ENCODE measurements around the gene DPYSL3. TPM values are rescaled to one million over a fixed set of nuclear protein-coding genes. Genes with fewer than 3 reads are reported as not detected.
A peak's percentile ranks its signal among the peaks of the same experiment; 100 is the strongest.

The DPYSL3 gene
- total and polyA plus RNA-seq, 2 donors (not counting 3 experiments of a cell fraction or from before 2014, with no cell fraction given), result 80.3 to 146 TPM

GRCh38 chr5:147481376-147481775 is 28.5 kb downstream of the DPYSL3 start:
- ChIA-PET POLR2A (no interaction called here), CTCF (interaction anchor here (0.9 to 4.6 kb wide), 7 partner anchors 10 to 292 kb away, joined by 4 to 23 read pairs (median 5); partner anchors contain the start of gene DPYSL3)
- intact Hi-C loops (cut with micrococcal nuclease) (loop anchor here (10.0 kb wide), 1 partner anchor 903 kb away; the partner anchor contains the start of gene FBXO38), dilution Hi-C loops (cut with MboI; ENCODE audit: extremely low pct_ligation_motif_present, low sequenced_read_pairs) (no loop called here)
- DNase-seq (ENCODE audit: low read depth, low spot score) (peak; percentile 33), FAIRE-seq (no peak)
- no peaks in the 10 kb centered on the region for H3K27me3 ChIP-seq (ENCODE audit: control insufficient read depth in 2 of 2, insufficient read depth in 2 of 2, low read length in 2 of 2)
- H3K4me1 ChIP-seq (ENCODE audit: control insufficient read depth, extremely low read depth, insufficient read depth, low read length), result peaks cover 65% of the 10 kb centered on the region
- no peaks in the 10 kb centered on the region for H4K20me1 ChIP-seq (replicated peaks; ENCODE audit: control insufficient read depth, extremely low read depth, insufficient read depth, low read length)
- H3K9me1 ChIP-seq (replicated peaks; ENCODE audit: control insufficient read depth, extremely low read depth, insufficient read depth, low read length), result no peaks in the 10 kb centered on the region
- H2AFZ ChIP-seq (ENCODE audit: low read depth, low read length), result no peak overlapping the region
- H3K27ac ChIP-seq (ENCODE audit: insufficient read depth, low read depth, low read length), result peak overlapping the region; percentile 98
- H3K9ac ChIP-seq (replicated peaks; ENCODE audit: extremely low read depth, insufficient read depth, low read length), result peak overlapping the region; percentile 83
- H3K4me3 ChIP-seq (replicated peaks in 1 of 3; ENCODE audit: insufficient read depth in 1 of 3, low read depth in 1 of 3, low read length in 3 of 3), result no peak overlapping the region
- TF ChIP-seq EZH2 (IDR thresholded peaks at IDR 0.05; ENCODE audit: borderline replicate concordance, low read depth, low read length, severe bottlenecking) (no peak), POLR2A (IDR thresholded peaks at IDR 0.05; ENCODE audit: low read depth, low read length) (no peak)
- no peaks in the 10 kb centered on the region for H3K9me3 ChIP-seq (replicated peaks; ENCODE audit: control insufficient read depth, insufficient read depth, low read length)
- no TSS peak for BruUV-seq (replicated peaks)
- H3K4me2 ChIP-seq (ENCODE audit: insufficient read depth, low read length), result peak overlapping the region; percentile 63
- peaks cover 50% of the 10 kb centered on the region for H3K79me2 ChIP-seq (ENCODE audit: control insufficient read depth, insufficient read depth, low read length)
- H3K36me3 ChIP-seq (ENCODE audit: control insufficient read depth in 2 of 2, extremely low read depth in 1 of 2, insufficient read depth in 2 of 2, low read length in 2 of 2), result no peaks in the 10 kb centered on the region

- H3K27ac ChIP-seq (ENCODE audit: insufficient read depth, low read depth, low read length), result peak overlapping the region; percentile 63
- H3K79me2 ChIP-seq (ENCODE audit: control insufficient read depth, insufficient read depth, low read length), result peaks cover 45% of the 10 kb centered on the region
- H4K20me1 ChIP-seq (replicated peaks; ENCODE audit: control insufficient read depth, extremely low read depth, insufficient read depth, low read length), result no peaks in the 10 kb centered on the region
- intact Hi-C loops (cut with micrococcal nuclease) (loop anchor here (10.0 kb wide), 1 partner anchor 905 kb away; the partner anchor contains the start of gene FBXO38), dilution Hi-C loops (cut with MboI; ENCODE audit: extremely low pct_ligation_motif_present, low sequenced_read_pairs) (no loop called here)
- peak; percentile 43 for FAIRE-seq
- H3K4me3 ChIP-seq (replicated peaks in 1 of 3; ENCODE audit: insufficient read depth in 1 of 3, low read depth in 1 of 3, low read length in 3 of 3), result no peak overlapping the region
- ChIA-PET CTCF (interaction anchor here (0.5 to 2.7 kb wide), 9 partner anchors 10 to 389 kb away, joined by 3 to 18 read pairs (median 4); partner anchors contain the start of gene DPYSL3), POLR2A (interaction anchor here (0.6 to 1.1 kb wide), 2 partner anchors 56 to 1594 kb away, joined by 4 to 5 read pairs; no protein-coding TSS in a partner anchor)
- no peak for TF ChIP-seq MAX (IDR thresholded peaks at IDR 0.05; ENCODE audit: insufficient read depth, insufficient read length)
- peak; percentile 54 for TF ChIP-seq FOS (IDR thresholded peaks at IDR 0.05; ENCODE audit: borderline replicate concordance, insufficient read depth, low read length)
- TF ChIP-seq EZH2 (IDR thresholded peaks at IDR 0.05; ENCODE audit: borderline replicate concordance, low read depth, low read length, severe bottlenecking), result no peak
- TF ChIP-seq JUN (IDR thresholded peaks at IDR 0.05; ENCODE audit: borderline replicate concordance, insufficient read depth, insufficient read length, low read depth), result peak; percentile 20
- no peak for TF ChIP-seq POLR2A (IDR thresholded peaks at IDR 0.05; ENCODE audit: low read depth, low read length)
- no peak for TF ChIP-seq POLR2AphosphoS5 (IDR thresholded peaks at IDR 0.05; ENCODE audit: insufficient read depth, low read depth, low read length)
- no peak for TF ChIP-seq MYC (IDR thresholded peaks at IDR 0.05; ENCODE audit: low read depth, low read length)
- TF ChIP-seq CTCF (IDR thresholded peaks at IDR 0.05; ENCODE audit: extremely low read depth in 1 of 2, insufficient read depth in 1 of 2, low read depth in 1 of 2, low read length in 2 of 2), result no peak
- no peak for TF ChIP-seq GATA2 (IDR thresholded peaks at IDR 0.05; ENCODE audit: insufficient read depth, insufficient read length, low read depth, low read length)
- H3K9ac ChIP-seq (replicated peaks; ENCODE audit: extremely low read depth, insufficient read depth, low read length), result peak overlapping the region; percentile 17
- H3K4me2 ChIP-seq (ENCODE audit: insufficient read depth, low read length), result peak overlapping the region; percentile 74
- no peaks in the 10 kb centered on the region for H3K36me3 ChIP-seq (ENCODE audit: control insufficient read depth in 2 of 2, extremely low read depth in 1 of 2, insufficient read depth in 2 of 2, low read length in 2 of 2)
- no peaks in the 10 kb centered on the region for H3K27me3 ChIP-seq (ENCODE audit: control insufficient read depth in 2 of 2, insufficient read depth in 2 of 2, low read length in 2 of 2)
- no peaks in the 10 kb centered on the region for H3K9me3 ChIP-seq (replicated peaks; ENCODE audit: control insufficient read depth, insufficient read depth, low read length)
- no peaks in the 10 kb centered on the region for H3K9me1 ChIP-seq (replicated peaks; ENCODE audit: control insufficient read depth, extremely low read depth, insufficient read depth, low read length)
- DNase-seq (ENCODE audit: low read depth, low spot score), result peak; percentile 86
- no TSS peak for BruUV-seq (replicated peaks)
- peak overlapping the region; percentile 4 for H2AFZ ChIP-seq (ENCODE audit: low read depth, low read length)
- H3K4me1 ChIP-seq (ENCODE audit: control insufficient read depth, extremely low read depth, insufficient read depth, low read length), result peaks cover 55% of the 10 kb centered on the region
Observed at GRCh38 chr5:147479949-147480348, 29.9 kb downstream of the DPYSL3 start.
